T-cell (primary cell): Measurements from ENCODE around the gene ABL1. TPM values are rescaled to one million over a fixed set of nuclear protein-coding genes. Genes with fewer than 3 reads are reported as not detected.

Experiments used
- ATAC-seq, 4 experiments: fragments of 200-7000 bp in 3 of 4; fragments of 150-1000 bp in 1 of 4; cut with Tn5 transposase; replicated peaks in 1 of 4; 1 replicate in 3 of 4; 2 replicates in 1 of 4; pipeline ENCODE4 v1.10.0; 2021; ENCODE audit warnings: moderate library complexity in 3 of 4, mild to moderate bottlenecking in 2 of 4, moderate number of reproducible peaks in 1 of 4
- CTCF ChIA-PET, 2 donors: fragments of 300-600 bp; sonication (Branson Sonifier 250); formaldehyde crosslinking; loops; one replicate each; lab custom pipeline; 2022; ENCODE audit warnings: antibody characterized with exemption in 2 of 2; lab: Charles Lee
- POLR2A ChIA-PET, 2 donors: fragments of 300-600 bp; sonication (Branson Sonifier 250); formaldehyde crosslinking; loops; one replicate each; lab custom pipeline; 2022; ENCODE audit warnings: antibody characterized with exemption in 2 of 2; lab: Charles Lee
- DNase-seq, 35 experiments: peaks; one replicate each; pipeline versions ENCODE4 v3.0.0 to v3.0.0-alpha.2; 2013 to 2023
- H3K27ac ChIP-seq: one replicate; pipeline ENCODE4 v1.5.1; 2013; ENCODE audit warnings: low read length
- H3K27me3 ChIP-seq, 2 experiments: replicated peaks in 1 of 2; 1 replicate in 1 of 2; 2 replicates in 1 of 2; pipeline versions ENCODE4 v1.6.1 to v1.7.0; 2013; ENCODE audit warnings: low read length in 1 of 2, mixed read lengths in 1 of 2; ENCODE audit not compliant: control insufficient read depth in 2 of 2, insufficient read depth in 2 of 2; ENCODE audit errors: extremely low read depth in 1 of 2
- H3K36me3 ChIP-seq, 2 donors: 1 replicate in 1 of 2; 2 replicates in 1 of 2; pipeline versions ENCODE4 v1.6.1 to v1.7.0; 2013; ENCODE audit warnings: low read length in 1 of 2; ENCODE audit not compliant: control insufficient read depth in 2 of 2, insufficient read depth in 1 of 2; ENCODE audit errors: extremely low read depth in 1 of 2
- H3K4me1 ChIP-seq, 2 experiments: 1 replicate in 1 of 2; 2 replicates in 1 of 2; pipeline versions ENCODE4 v1.6.1 to v1.7.0; 2013; ENCODE audit warnings: low read length in 2 of 2, mixed read lengths in 1 of 2; ENCODE audit not compliant: insufficient read depth in 2 of 2, control insufficient read depth in 1 of 2; ENCODE audit errors: extremely low read depth in 1 of 2
- H3K4me3 ChIP-seq, 2 donors: 1 replicate in 1 of 2; 2 replicates in 1 of 2; pipeline versions ENCODE4 v1.5.1 to v1.7.0; 2013; ENCODE audit warnings: mild to moderate bottlenecking in 2 of 2, low read length in 1 of 2, moderate library complexity in 1 of 2; ENCODE audit not compliant: control insufficient read depth in 1 of 2; ENCODE audit errors: extremely low read depth in 1 of 2
- H3K9me3 ChIP-seq: 2 replicates; pipeline ENCODE4 v1.7.0; 2013
- H3K27ac Mint-ChIP-seq, 2 donors: one replicate each; pipeline ENCODE4 v1.8.0; 2020 to 2021; ENCODE audit warnings: mild to moderate bottlenecking in 2 of 2, mixed read lengths in 2 of 2
- H3K27me3 Mint-ChIP-seq, 2 donors: one replicate each; pipeline ENCODE4 v1.8.0; 2021 to 2022; ENCODE audit warnings: mixed read lengths in 2 of 2
- H3K36me3 Mint-ChIP-seq: one replicate; pipeline ENCODE4 v1.8.0; 2021; ENCODE audit warnings: mixed read lengths
- H3K4me1 Mint-ChIP-seq, 3 donors: one replicate each; pipeline ENCODE4 v1.8.0; 2020 to 2022; ENCODE audit warnings: mixed read lengths in 3 of 3, mild to moderate bottlenecking in 1 of 3
- H3K4me3 Mint-ChIP-seq, 3 donors: one replicate each; pipeline ENCODE4 v1.8.0; 2020 to 2022; ENCODE audit warnings: mild to moderate bottlenecking in 3 of 3, mixed read lengths in 3 of 3, moderate library complexity in 3 of 3
- H3K9me3 Mint-ChIP-seq, 3 donors: one replicate each; pipeline ENCODE4 v1.8.0; 2020 to 2022; ENCODE audit warnings: mixed read lengths in 3 of 3
- WGBS: methylation state at CpG from one replicate; pipeline ENCODE4 v1.1.5; 2013; ENCODE audit warnings: missing lambda C conversion rate; ENCODE audit not compliant: insufficient coverage; 5-methylcytosine and 5-hydroxymethylcytosine counted together
- total RNA-seq, 35 experiments: library from RNA in 6 of 35; stranded (reverse) in 6 of 35; fragments of 120-200 nt in 1 of 35; gene quantifications; one replicate each; pipeline versions ENCODE4 v1.2.1 to v1.2.4 and lab custom pipeline; 2013 to 2026

The ABL1 gene
- total RNA-seq, 5 donors from 2014 or later (not counting 1 experiment from before 2014, with no cell fraction given) = 33.3 to 40.0 (median 37.7) TPM

DNA sequence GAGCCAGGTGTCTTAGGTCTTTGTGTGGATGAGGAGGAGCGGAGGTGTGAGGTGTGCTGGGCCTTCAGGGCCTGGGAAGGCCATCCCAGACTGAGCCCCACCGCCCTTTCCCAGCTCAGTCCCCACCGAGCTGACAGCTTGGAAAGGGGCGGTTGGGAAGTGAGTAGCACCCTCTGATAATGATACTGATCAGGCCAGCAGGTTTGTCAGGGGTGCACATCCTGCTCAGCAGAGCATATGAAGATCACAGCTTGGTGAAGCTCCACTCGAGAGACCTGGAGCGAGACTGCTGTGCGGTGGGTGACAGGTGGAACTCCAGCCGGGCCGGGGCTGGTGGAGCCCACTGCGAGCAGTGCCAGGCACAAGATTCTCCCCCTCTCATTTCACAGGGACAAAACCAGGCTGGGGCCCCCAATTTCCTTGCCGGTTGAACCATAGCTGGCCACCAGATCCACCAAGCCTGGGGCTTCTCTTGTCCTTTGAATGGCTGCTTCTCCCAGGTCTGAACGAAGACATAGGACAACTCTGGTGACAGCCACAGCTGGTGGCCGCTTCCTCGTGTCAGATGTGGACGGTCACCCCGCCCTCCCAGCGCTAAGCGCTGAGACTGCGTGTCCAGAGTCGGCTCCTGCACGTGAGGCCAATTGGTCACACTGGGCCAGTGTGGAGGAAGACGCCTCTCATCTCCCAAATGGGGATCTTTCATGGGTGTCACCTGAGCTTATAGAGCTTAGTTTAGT, 53.3 kb downstream of the ABL1 start:
- Mint-ChIP-seq H3K9me3 (no peaks in the 10 kb centered on the region), H3K4me3 (no peak overlapping the region), H3K27me3 (no peaks in the 10 kb centered on the region), H3K4me1 (no peaks in the 10 kb centered on the region), H3K27ac (no peak overlapping the region), H3K36me3 (peaks cover 27% of the 10 kb centered on the region)
- Histone ChIP-seq H3K4me1 (no peaks in the 10 kb centered on the region), H3K27me3 (no peaks in the 10 kb centered on the region), H3K9me3 (no peaks in the 10 kb centered on the region), H3K4me3 (no peak overlapping the region), H3K36me3 (peaks cover 7 to 30% of the 10 kb centered on the region in 2 donors), H3K27ac (no peak overlapping the region)
- DNase-seq (no peak), ATAC-seq (no peak)
- POLR2A ChIA-PET = no interaction called here
- 95% methylated on average over 20 of the region's 22 CpGs for WGBS
- CTCF ChIA-PET = no interaction called here

GRCh38 chr9:130890124-130890523, 55.1 kb downstream of the ABL1 start:
- no peaks in the 10 kb centered on the region for H3K9me3 Mint-ChIP-seq
- ChIA-PET POLR2A (no interaction called here), CTCF (no interaction called here)
- H3K9me3 ChIP-seq = no peaks in the 10 kb centered on the region
- ATAC-seq (no peak), DNase-seq (no peak)
- peaks cover 3 to 14% of the 10 kb centered on the region in 2 donors for H3K36me3 ChIP-seq
- H3K27ac ChIP-seq = no peak overlapping the region
- H3K27me3 ChIP-seq = no peaks in the 10 kb centered on the region
- no peak overlapping the region for H3K4me3 Mint-ChIP-seq
- H3K27me3 Mint-ChIP-seq = no peaks in the 10 kb centered on the region
- H3K36me3 Mint-ChIP-seq = peaks cover 22% of the 10 kb centered on the region
- 90% methylated on average over 9 of the region's 9 CpGs for WGBS
- no peak overlapping the region for H3K4me3 ChIP-seq
- H3K4me1 ChIP-seq = no peaks in the 10 kb centered on the region
- H3K27ac Mint-ChIP-seq = no peak overlapping the region
- no peaks in the 10 kb centered on the region for H3K4me1 Mint-ChIP-seq

DNA sequence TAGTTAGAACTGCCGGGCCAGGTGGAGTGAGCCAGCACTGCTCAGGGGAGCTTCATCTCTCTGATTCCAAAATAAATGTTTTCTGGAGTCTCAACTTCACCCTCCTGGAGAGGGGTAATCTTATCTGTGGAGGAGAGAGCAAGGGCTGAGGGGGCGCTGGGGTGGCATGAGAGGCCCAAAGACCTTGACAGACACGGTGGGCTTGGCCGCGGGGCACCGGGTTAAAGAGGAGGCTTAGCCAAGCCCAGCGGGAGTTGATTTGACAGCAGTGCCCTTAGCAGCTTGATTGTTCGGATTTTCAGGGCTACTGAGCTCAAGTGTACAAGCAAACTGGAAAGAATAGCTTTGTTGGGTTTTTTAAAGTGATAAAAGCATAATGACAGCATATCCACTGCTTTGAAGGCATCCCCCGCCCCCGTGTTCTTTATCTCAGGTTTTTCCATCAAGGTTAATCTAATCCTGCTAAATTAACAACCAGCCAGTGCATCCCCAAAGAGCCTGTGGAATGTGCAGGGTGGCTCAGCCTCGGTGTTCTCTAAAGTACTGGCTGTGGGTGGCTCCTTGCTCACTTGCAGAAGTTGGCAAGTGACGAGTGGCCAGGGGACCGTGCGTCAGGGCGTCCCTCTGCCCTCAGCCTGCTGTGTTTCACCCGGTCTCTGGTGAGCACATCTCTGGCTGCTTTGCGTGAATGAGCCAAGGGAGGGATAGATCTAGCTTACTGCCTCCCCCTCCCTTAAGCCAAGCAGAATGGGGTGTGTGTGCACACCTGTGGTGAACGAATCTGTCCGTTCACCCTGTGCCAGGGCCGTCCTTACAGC, 56.0 kb downstream of the ABL1 start:
- no peaks in the 10 kb centered on the region for H3K4me1 ChIP-seq
- DNase-seq = no peak
- ChIA-PET CTCF (no interaction called here), POLR2A (no interaction called here)
- peaks cover 3 to 14% of the 10 kb centered on the region in 2 donors for H3K36me3 ChIP-seq
- no peak overlapping the region for H3K4me3 ChIP-seq
- H3K27ac Mint-ChIP-seq = no peak overlapping the region
- H3K9me3 Mint-ChIP-seq = no peaks in the 10 kb centered on the region
- no peaks in the 10 kb centered on the region for H3K4me1 Mint-ChIP-seq
- no peaks in the 10 kb centered on the region for H3K27me3 Mint-ChIP-seq
- WGBS = 94% methylated on average over 16 of the region's 20 CpGs
- H3K27ac ChIP-seq = no peak overlapping the region
- H3K36me3 Mint-ChIP-seq = peaks cover 15% of the 10 kb centered on the region
- no peak overlapping the region for H3K4me3 Mint-ChIP-seq
- ATAC-seq = no peak
- no peaks in the 10 kb centered on the region for H3K9me3 ChIP-seq
- no peaks in the 10 kb centered on the region for H3K27me3 ChIP-seq

GRCh38 chr9:130891688-130892476, 56.8 kb downstream of the ABL1 start:
- Mint-ChIP-seq H3K27me3 (no peaks in the 10 kb centered on the region), H3K27ac (no peak overlapping the region), H3K4me3 (no peak overlapping the region), H3K36me3 (peaks cover 14% of the 10 kb centered on the region), H3K4me1 (no peaks in the 10 kb centered on the region), H3K9me3 (no peaks in the 10 kb centered on the region)
- no peak overlapping the region for H3K27ac ChIP-seq
- DNase-seq (no peak), ATAC-seq (no peak)
- H3K4me3 ChIP-seq = no peak overlapping the region
- POLR2A ChIA-PET = no interaction called here
- CTCF ChIA-PET = no interaction called here
- 92% methylated on average over 14 of the region's 18 CpGs for WGBS
- H3K9me3 ChIP-seq = no peaks in the 10 kb centered on the region
- H3K27me3 ChIP-seq = no peaks in the 10 kb centered on the region
- H3K4me1 ChIP-seq = no peaks in the 10 kb centered on the region
- H3K36me3 ChIP-seq = peaks cover 3 to 14% of the 10 kb centered on the region in 2 donors

- H3K36me3 Mint-ChIP-seq = peaks cover 6% of the 10 kb centered on the region
- H3K4me1 ChIP-seq = no peaks in the 10 kb centered on the region
Measured at GRCh38 chr9:130892477-130893304, 57.6 kb downstream of the ABL1 start.

More at GRCh38 chr9:130892477-130893304, 57.6 kb downstream of the ABL1 start:
- Mint-ChIP-seq H3K4me3 (no peak overlapping the region), H3K4me1 (no peaks in the 10 kb centered on the region), H3K27me3 (no peaks in the 10 kb centered on the region), H3K27ac (no peak overlapping the region), H3K9me3 (no peaks in the 10 kb centered on the region)
- WGBS = 95% methylated on average over 13 of the region's 24 CpGs
- Histone ChIP-seq H3K27me3 (no peaks in the 10 kb centered on the region), H3K9me3 (no peaks in the 10 kb centered on the region), H3K36me3 (peaks cover 3 to 9% of the 10 kb centered on the region in 2 donors), H3K27ac (no peak overlapping the region), H3K4me3 (no peak overlapping the region)
- DNase-seq (no peak), ATAC-seq (no peak)
- ChIA-PET CTCF (no interaction called here), POLR2A (no interaction called here)
